Measurements from ENCODE around the gene KRT34.

Gene KRT34

DNA sequence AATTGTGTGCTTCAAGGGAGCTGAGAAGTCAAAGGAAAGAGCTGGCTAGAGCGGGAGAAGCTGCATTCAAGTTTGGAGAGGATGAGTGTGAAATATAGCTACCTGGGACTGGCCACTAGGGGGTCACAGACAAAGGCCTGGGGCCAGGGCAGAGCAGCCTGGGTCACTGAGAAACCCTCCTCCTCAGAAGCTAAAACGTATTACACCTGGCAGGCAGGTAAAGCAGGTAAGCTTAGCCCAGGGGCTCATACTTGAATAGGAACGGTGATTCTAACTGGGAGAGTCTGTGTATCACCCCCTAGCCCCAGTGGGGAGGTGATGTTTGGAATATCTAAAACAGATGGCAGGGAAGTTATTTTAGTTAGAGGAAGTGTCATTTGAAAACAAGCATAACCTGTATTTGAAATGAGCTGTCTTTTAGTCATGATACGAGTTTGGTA is 35.5 kb upstream of the KRT34 start:
- ATAC-seq = peak; percentile 57; the same call in 2 of the 3 replicates
- TF ChIP-seq ZNF8 (CRISPR knock-in tag; IDR thresholded peaks at IDR 0.05) (no peak), SNAI2 (CRISPR knock-in tag; IDR thresholded peaks at IDR 0.05) (no peak), ZC3H10 (CRISPR knock-in tag; IDR thresholded peaks at IDR 0.05) (no peak), ZNF70 (CRISPR knock-in tag; IDR thresholded peaks at IDR 0.05) (no peak), RARB (CRISPR knock-in tag; IDR thresholded peaks at IDR 0.05) (no peak), CSDC2 (CRISPR knock-in tag; IDR thresholded peaks at IDR 0.05) (no peak), ARNTL (CRISPR knock-in tag; IDR thresholded peaks at IDR 0.05; ENCODE audit: borderline replicate concordance, low read depth) (no peak), ZFP3 (CRISPR knock-in tag; IDR thresholded peaks at IDR 0.05) (no peak), BACH2 (CRISPR knock-in tag; IDR thresholded peaks at IDR 0.05; ENCODE audit: borderline replicate concordance) (no peak), PPARA (CRISPR knock-in tag; IDR thresholded peaks at IDR 0.05; ENCODE audit: borderline replicate concordance) (no peak), ISL1 (CRISPR knock-in tag; IDR thresholded peaks at IDR 0.05) (no peak), TCF4 (CRISPR knock-in tag; IDR thresholded peaks at IDR 0.05; ENCODE audit: borderline replicate concordance) (no peak)
- TF ChIP-seq, protein P1, sequence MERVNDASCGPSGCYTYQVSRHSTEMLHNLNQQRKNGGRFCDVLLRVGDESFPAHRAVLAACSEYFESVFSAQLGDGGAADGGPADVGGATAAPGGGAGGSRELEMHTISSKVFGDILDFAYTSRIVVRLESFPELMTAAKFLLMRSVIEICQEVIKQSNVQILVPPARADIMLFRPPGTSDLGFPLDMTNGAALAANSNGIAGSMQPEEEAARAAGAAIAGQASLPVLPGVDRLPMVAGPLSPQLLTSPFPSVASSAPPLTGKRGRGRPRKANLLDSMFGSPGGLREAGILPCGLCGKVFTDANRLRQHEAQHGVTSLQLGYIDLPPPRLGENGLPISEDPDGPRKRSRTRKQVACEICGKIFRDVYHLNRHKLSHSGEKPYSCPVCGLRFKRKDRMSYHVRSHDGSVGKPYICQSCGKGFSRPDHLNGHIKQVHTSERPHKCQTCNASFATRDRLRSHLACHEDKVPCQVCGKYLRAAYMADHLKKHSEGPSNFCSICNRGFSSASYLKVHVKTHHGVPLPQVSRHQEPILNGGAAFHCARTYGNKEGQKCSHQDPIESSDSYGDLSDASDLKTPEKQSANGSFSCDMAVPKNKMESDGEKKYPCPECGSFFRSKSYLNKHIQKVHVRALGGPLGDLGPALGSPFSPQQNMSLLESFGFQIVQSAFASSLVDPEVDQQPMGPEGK (CRISPR knock-in tag; IDR thresholded peaks at IDR 0.05; ENCODE audit: borderline replicate concordance) = no peak
- TF ChIP-seq, protein P2, sequence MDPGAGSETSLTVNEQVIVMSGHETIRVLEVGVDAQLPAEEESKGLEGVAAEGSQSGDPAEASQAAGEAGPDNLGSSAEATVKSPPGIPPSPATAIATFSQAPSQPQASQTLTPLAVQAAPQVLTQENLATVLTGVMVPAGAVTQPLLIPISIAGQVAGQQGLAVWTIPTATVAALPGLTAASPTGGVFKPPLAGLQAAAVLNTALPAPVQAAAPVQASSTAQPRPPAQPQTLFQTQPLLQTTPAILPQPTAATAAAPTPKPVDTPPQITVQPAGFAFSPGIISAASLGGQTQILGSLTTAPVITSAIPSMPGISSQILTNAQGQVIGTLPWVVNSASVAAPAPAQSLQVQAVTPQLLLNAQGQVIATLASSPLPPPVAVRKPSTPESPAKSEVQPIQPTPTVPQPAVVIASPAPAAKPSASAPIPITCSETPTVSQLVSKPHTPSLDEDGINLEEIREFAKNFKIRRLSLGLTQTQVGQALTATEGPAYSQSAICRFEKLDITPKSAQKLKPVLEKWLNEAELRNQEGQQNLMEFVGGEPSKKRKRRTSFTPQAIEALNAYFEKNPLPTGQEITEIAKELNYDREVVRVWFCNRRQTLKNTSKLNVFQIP (CRISPR knock-in tag; IDR thresholded peaks at IDR 0.05; ENCODE audit: borderline replicate concordance, low read depth) = no peak
- TF ChIP-seq, protein P3, sequence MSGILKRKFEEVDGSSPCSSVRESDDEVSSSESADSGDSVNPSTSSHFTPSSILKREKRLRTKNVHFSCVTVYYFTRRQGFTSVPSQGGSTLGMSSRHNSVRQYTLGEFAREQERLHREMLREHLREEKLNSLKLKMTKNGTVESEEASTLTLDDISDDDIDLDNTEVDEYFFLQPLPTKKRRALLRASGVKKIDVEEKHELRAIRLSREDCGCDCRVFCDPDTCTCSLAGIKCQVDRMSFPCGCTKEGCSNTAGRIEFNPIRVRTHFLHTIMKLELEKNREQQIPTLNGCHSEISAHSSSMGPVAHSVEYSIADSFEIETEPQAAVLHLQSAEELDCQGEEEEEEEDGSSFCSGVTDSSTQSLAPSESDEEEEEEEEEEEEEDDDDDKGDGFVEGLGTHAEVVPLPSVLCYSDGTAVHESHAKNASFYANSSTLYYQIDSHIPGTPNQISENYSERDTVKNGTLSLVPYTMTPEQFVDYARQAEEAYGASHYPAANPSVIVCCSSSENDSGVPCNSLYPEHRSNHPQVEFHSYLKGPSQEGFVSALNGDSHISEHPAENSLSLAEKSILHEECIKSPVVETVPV (CRISPR knock-in tag; IDR thresholded peaks at IDR 0.05) = no peak

DNA sequence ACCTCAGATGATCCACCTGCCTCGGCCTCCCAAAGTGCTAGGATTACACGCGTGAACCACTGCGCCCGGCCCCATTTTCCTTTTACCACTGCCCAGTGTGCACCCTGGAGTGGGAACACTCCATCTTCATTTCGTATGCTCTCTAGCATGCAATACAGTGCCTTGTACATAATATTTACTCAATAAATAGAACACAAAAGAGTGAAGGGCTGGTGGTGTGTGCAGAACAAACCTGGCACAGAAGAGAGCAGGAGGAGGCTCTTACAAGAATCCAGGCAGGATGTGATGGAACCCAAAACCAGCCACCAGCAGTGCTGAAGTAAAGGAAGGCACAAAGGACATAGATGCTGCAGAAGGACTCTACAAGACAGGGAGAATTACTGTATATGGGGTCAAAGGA is 35.0 kb upstream of the KRT34 start:
- TF ChIP-seq ESRRG (CRISPR knock-in tag; IDR thresholded peaks at IDR 0.05) (no peak), OSR1 (CRISPR knock-in tag; IDR thresholded peaks at IDR 0.05) (no peak), ZNF8 (CRISPR knock-in tag; IDR thresholded peaks at IDR 0.05) (no peak), TOX (CRISPR knock-in tag; IDR thresholded peaks at IDR 0.05; ENCODE audit: borderline replicate concordance) (no peak), ZFP3 (CRISPR knock-in tag; IDR thresholded peaks at IDR 0.05) (no peak), BACH2 (CRISPR knock-in tag; IDR thresholded peaks at IDR 0.05; ENCODE audit: borderline replicate concordance) (no peak), SNAI2 (CRISPR knock-in tag; IDR thresholded peaks at IDR 0.05) (no peak), PPARA (CRISPR knock-in tag; IDR thresholded peaks at IDR 0.05; ENCODE audit: borderline replicate concordance) (no peak), ZFP30 (CRISPR knock-in tag; IDR thresholded peaks at IDR 0.05) (no peak), ZC3H10 (CRISPR knock-in tag; IDR thresholded peaks at IDR 0.05) (no peak), RARB (CRISPR knock-in tag; IDR thresholded peaks at IDR 0.05) (no peak), TCF4 (CRISPR knock-in tag; IDR thresholded peaks at IDR 0.05; ENCODE audit: borderline replicate concordance) (no peak), ARNTL (CRISPR knock-in tag; IDR thresholded peaks at IDR 0.05; ENCODE audit: borderline replicate concordance, low read depth) (no peak)
- TF ChIP-seq, protein P4, sequence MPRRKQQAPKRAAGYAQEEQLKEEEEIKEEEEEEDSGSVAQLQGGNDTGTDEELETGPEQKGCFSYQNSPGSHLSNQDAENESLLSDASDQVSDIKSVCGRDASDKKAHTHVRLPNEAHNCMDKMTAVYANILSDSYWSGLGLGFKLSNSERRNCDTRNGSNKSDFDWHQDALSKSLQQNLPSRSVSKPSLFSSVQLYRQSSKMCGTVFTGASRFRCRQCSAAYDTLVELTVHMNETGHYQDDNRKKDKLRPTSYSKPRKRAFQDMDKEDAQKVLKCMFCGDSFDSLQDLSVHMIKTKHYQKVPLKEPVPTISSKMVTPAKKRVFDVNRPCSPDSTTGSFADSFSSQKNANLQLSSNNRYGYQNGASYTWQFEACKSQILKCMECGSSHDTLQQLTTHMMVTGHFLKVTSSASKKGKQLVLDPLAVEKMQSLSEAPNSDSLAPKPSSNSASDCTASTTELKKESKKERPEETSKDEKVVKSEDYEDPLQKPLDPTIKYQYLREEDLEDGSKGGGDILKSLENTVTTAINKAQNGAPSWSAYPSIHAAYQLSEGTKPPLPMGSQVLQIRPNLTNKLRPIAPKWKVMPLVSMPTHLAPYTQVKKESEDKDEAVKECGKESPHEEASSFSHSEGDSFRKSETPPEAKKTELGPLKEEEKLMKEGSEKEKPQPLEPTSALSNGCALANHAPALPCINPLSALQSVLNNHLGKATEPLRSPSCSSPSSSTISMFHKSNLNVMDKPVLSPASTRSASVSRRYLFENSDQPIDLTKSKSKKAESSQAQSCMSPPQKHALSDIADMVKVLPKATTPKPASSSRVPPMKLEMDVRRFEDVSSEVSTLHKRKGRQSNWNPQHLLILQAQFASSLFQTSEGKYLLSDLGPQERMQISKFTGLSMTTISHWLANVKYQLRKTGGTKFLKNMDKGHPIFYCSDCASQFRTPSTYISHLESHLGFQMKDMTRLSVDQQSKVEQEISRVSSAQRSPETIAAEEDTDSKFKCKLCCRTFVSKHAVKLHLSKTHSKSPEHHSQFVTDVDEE (CRISPR knock-in tag; IDR thresholded peaks at IDR 0.05) = no peak
- TF ChIP-seq, protein P3 (CRISPR knock-in tag; IDR thresholded peaks at IDR 0.05) = no peak
- ATAC-seq = no peak

DNA sequence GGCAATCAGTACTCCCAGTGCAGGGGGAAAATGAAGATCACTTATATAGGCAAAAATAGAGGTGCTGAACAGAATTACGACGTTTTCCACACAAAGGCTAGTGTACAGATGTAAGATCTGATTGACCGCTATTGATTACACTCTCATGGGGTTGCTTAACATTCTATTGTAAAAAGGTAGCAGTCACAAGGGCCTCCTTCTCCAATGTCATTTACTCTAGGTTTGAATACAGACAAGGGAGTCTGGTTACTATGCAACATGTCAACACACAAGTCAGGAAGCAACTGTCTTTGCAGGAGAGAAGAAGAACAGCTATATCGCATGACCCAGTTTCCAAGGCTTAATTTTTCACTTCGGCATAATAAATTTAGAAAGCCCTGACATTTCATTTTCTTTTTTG is 34.4 kb upstream of the KRT34 start:
- ATAC-seq = no peak
- TF ChIP-seq GLIS3 (CRISPR knock-in tag; IDR thresholded peaks at IDR 0.05) (no peak), PPARA (CRISPR knock-in tag; IDR thresholded peaks at IDR 0.05; ENCODE audit: borderline replicate concordance) (no peak), TOX (CRISPR knock-in tag; IDR thresholded peaks at IDR 0.05; ENCODE audit: borderline replicate concordance) (no peak), ZNF70 (CRISPR knock-in tag; IDR thresholded peaks at IDR 0.05) (no peak), ZNF8 (CRISPR knock-in tag; IDR thresholded peaks at IDR 0.05) (no peak), RARB (CRISPR knock-in tag; IDR thresholded peaks at IDR 0.05) (no peak), ZC3H10 (CRISPR knock-in tag; IDR thresholded peaks at IDR 0.05) (no peak), ISL1 (CRISPR knock-in tag; IDR thresholded peaks at IDR 0.05) (no peak)

Measured in SK-N-SH treated with all-trans-retinoic acid at 6 μM for 48 hours (cell line).